GM19099 (cell line): Measurements from ENCODE around the gene DMWD.

Source experiments
- POLR2A ChIP-seq: IDR thresholded peaks from 3 replicates; pipeline ENCODE4 v1.6.1; 2011; ENCODE audit warnings: low read depth; ENCODE audit not compliant: insufficient read length; ENCODE audit errors: extremely low read depth

DMWD gene

GRCh38 chr19:45792470-45793177 lies at the start of gene DMWD:
TSS of gene DMWD (minus strand) at chr19:45792845. CDS start at chr19:45792756, 89 bp downstream.
- peak; percentile 89 for TF ChIP-seq POLR2A

- no peak for TF ChIP-seq POLR2A
Observed at GRCh38 chr19:45842198-45842597, 49.6 kb upstream of the DMWD start.

GRCh38 chr19:45834970-45835369 lies 42.3 kb upstream of the DMWD start:
- TF ChIP-seq POLR2A, result no peak

- no peak for TF ChIP-seq POLR2A
Observed at GRCh38 chr19:45828945-45829344, 36.3 kb upstream of the DMWD start.

GRCh38 chr19:45828523-45828922 lies 35.9 kb upstream of the DMWD start:
- TF ChIP-seq POLR2A, result no peak

GRCh38 chr19:45827459-45828093 lies 34.9 kb upstream of the DMWD start:
- no peak for TF ChIP-seq POLR2A

GRCh38 chr19:45826934-45827333 lies 34.3 kb upstream of the DMWD start:
- no peak for TF ChIP-seq POLR2A

GRCh38 chr19:45825917-45826893 lies 33.6 kb upstream of the DMWD start:
- TF ChIP-seq POLR2A, result no peak

GRCh38 chr19:45825263-45825605 lies 32.6 kb upstream of the DMWD start:
- TF ChIP-seq POLR2A, result no peak

- TF ChIP-seq POLR2A, result no peak
Observed at GRCh38 chr19:45824531-45825262, 32.1 kb upstream of the DMWD start.

GRCh38 chr19:45824041-45824471 lies 31.4 kb upstream of the DMWD start:
- no peak for TF ChIP-seq POLR2A

- no peak for TF ChIP-seq POLR2A
Observed at GRCh38 chr19:45823182-45823581, 30.5 kb upstream of the DMWD start.

GRCh38 chr19:45822716-45823115 lies 30.1 kb upstream of the DMWD start:
- TF ChIP-seq POLR2A, result no peak

- no peak for TF ChIP-seq POLR2A
Observed at GRCh38 chr19:45821570-45821969, 28.9 kb upstream of the DMWD start.

- no peak for TF ChIP-seq POLR2A
Observed at GRCh38 chr19:45821103-45821521, 28.5 kb upstream of the DMWD start.
